ENCODE results near the gene CDK13.
"Not testable (repeated sequence)": the region's sequence is repeated elsewhere in the genome, so short reads cannot be mapped to it uniquely, and the experiment has no call there.

CDK13 gene

DNA sequence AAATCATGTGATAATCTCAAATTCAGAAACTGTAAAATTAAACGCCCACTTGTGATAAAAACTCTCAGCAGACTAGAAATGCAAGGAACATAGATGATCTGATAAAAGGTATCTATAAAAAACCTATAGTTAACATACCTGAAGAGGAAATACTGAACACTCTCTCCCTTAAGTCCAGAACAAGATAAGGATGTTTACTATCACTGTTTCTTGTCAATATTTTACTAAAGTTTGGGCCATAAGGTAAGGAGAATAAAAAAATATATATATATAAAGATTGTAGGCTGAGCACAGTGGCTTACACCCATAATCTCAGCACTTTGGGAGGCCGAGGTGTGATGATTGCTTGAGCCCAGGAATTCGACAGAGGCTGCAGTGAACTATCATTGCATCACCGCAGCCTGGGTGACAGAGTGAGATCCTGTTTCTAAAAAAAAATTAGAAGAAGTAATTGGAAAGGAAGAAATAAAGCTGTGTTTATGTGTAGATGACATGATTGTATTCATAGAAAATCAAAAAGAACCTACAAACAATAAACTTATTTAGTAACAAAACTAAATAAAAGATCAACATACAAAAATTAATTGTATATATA lies 155.9 kb downstream of the CDK13 start:
- no peak for DNase-seq

DNA sequence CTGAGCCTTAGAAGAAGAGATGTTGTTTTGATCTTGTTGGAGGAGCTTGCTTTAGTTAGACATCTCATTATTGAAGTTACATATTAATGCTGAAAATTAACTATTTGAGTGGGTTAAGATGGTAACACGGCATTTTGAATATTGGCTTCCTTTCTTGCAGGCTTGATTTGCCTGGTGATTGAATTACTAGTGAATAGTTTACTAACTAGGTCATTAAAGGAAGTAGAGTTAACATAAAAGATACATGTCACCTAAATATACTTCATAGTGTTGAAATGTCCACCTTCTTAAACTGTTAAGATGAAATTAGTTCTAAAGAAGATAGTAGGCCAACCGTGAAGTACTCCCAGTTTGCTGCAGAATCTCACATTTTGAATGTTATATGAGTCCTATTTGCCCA lies 165.9 kb downstream of the CDK13 start:
- no peak for DNase-seq

- DNase-seq, result not testable (repeated sequence)
These were observed 167.1 kb downstream of the CDK13 start for GRCh38 chr7:40117199-40117598.

- not testable (repeated sequence) for DNase-seq
These were observed 168.1 kb downstream of the CDK13 start for GRCh38 chr7:40118201-40118600.

DNA sequence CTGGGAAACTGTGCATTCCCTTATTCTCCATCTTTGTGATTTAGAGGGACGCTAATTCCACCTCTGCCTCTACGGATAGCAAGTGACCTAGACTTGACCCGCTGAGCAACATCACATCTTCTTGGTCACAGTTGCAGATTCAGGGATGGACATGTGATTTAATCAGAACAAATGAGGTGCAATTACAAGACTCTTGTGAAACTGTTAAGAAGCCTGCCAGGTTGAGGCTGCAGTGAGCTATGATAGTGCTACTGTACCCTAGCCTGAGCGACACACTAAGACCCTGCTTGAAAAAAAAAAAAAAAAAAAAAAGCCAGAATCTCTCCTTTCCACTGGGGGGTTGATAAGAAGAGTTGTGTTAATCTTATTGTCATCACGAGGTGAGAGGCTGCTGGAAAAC lies 170.0 kb downstream of the CDK13 start:
- no peak for DNase-seq

- not testable (repeated sequence) for DNase-seq
These were observed 172.3 kb downstream of the CDK13 start for GRCh38 chr7:40122100-40122939.

DNA sequence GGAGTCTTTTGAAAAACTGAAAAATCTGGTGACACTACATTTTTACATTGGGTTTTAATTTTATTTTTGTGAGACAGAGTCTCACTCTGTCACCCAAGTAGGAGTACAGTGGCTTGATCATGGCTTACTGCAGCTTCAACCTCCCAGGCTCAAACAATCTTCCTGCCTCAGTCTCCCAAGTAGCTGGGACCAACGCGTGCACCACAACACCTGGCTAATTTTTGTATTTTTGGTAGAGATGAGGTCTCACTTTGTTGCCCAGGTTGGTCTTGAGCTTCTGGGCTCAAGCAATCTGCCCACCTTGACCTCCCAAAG lies 172.8 kb downstream of the CDK13 start:
- DNase-seq, result no peak

GRCh38 chr7:40133561-40134427 lies 183.7 kb downstream of the CDK13 start:
- DNase-seq, result no peak

DNA sequence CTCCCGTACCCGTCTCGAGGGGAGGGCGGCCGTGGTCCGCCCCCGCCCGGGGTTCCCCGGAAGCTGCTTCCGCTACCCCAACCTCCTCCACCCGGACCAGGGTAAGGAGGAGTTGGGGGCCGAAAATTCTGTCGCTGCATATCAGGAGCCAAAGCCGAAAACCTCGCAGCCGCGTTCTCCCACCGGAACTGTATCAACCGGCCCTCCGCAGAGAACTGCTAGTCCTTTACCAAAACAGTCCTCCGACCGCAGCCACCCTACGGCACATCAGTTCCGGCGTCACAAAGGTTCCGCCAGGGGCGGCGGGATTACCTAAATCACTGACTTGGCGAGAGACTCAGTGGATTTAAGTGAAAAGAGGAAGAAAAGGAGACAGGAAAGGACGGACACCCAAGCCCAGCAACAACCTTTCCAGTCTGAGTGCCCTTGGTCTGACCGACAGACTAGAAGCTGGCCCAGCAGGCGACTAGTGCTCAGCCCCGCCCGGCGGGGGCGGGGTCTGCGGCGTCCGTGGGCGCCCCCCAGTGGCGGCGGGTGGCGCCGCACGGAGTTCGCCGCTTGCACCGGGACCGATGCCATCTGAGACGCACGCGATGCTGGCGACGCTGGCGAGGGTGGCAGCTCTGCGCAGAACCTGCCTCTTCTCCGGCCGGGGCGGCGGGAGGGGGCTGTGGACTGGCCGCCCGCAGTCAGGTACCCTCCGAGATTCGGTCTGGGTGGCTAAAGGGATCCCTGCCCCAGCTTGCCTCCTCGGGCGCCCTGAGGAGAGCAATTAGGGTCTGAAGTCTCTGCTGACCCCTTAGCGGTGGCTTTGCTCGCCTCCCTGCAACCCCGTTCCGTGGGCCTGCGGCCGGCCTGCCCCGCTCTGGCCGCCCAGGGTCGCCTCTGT lies 184.6 kb downstream of the CDK13 start, which contains the start of the genes MPLKIP and SUGCT:
Gene MPLKIP, minus strand, starts transcription at position 195 of the 889 bp plus-strand sequence. Its CDS starts 55 bp downstream, at position 140.
Gene SUGCT, plus strand, starts transcription at position 578 of the 889 bp plus-strand sequence.
- peak; percentile 91 for DNase-seq

DNA sequence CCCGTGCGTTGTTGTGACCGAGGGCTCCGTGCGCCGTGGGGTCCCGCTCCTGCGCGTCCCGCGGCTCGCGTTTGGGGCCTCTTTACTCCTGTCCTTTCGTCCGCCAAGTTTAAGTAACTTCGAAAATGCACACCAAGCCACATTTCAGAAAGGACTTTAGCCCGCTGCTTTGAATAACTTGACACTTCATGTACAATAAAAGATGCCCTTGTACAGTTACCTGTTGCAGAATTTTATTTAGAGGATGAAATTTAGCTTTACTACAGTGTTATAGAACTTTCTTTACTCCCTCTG lies 185.2 kb downstream of the CDK13 start:
- DNase-seq, result no peak

GRCh38 chr7:40137563-40137962 lies 187.5 kb downstream of the CDK13 start:
- DNase-seq, result no peak

DNA sequence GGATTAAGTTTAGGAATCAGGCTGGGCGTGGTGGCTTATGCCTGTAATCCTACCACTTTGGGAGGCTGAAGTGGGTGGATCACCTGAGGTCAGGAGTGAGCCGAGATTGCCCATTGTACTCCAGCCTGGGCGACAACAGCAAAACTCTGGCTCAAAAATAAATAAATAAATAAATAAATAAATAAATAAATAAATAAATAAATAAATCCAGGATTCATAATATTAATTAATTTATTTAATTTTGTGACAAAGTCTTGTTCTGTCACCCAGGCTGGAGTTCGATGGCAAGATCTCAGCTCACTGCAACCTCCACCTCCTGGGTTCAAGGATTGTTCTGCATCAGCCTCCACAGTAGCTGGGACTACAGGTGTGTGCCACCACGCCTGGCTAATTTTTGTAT lies 188.9 kb downstream of the CDK13 start:
- no peak for DNase-seq

- not testable (repeated sequence) for DNase-seq
These were observed 189.8 kb downstream of the CDK13 start for GRCh38 chr7:40139891-40140290.

DNA sequence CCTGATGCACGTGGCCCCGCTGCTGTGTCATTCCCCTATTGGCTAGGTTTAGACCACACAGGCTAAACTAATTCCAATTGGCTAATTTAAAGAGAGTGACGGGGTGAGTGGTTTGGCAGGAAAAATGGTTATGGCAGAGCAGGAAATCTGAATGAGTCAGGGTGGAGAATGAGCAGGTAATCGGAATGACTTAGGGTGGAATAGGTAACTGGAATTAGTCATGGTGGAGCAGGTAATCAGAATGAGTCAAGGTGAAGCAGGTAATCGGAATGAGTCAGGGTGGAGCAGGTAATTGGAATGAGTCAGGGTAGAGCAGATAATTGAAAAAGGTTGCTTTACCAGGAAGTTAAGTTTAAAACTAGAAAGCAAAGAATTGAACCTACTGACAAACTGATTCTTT lies 191.9 kb downstream of the CDK13 start:
- DNase-seq, result not testable (repeated sequence)

GRCh38 chr7:40145596-40146130 lies 195.6 kb downstream of the CDK13 start:
- DNase-seq, result not testable (repeated sequence)

- no peak for DNase-seq
These were observed 197.6 kb downstream of the CDK13 start for GRCh38 chr7:40147371-40148246.

DNA sequence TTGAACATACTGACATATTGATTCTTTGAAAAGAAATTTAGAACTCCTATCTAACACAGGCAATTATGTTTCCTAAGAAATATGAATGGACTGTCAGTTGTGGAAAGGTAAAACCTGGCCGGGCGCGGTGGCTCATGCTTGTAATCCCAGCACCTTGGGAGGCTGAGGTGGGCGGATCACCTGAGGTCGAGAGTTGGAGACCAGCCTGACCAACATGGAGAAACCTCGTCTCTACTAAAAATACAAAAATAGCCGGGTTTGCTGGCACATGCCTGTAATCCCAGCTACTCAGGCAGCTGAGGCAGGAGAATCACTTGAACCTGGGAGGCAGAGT lies 198.2 kb downstream of the CDK13 start:
- not testable (repeated sequence) for DNase-seq

- no peak for DNase-seq
These were observed 198.6 kb downstream of the CDK13 start for GRCh38 chr7:40148671-40149070.
